Neuronal stem cell (in vitro differentiated cells): ENCODE results near the gene B4GALNT4.
"Not testable (repeated sequence)": the region's sequence is repeated elsewhere in the genome, so short reads cannot be mapped to it uniquely, and the experiment has no call there.

ENCODE experiments used
- DNase-seq: peaks from one replicate; pipeline ENCODE4 v3.0.0-alpha.2; 2013; ENCODE audit warnings: low spot score
- H2AFZ ChIP-seq: one replicate; pipeline ENCODE4 v1.6.1; 2013; ENCODE audit warnings: mild to moderate bottlenecking, low read length, inconsistent platforms
- H2AK5ac ChIP-seq: 2 replicates; pipeline ENCODE4 v1.6.1; 2013; ENCODE audit warnings: low read depth, mild to moderate bottlenecking, inconsistent platforms, low read length, moderate library complexity, mixed read lengths
- H2BK120ac ChIP-seq: 2 replicates; pipeline ENCODE4 v1.6.1; 2013; ENCODE audit warnings: low read depth, mild to moderate bottlenecking, inconsistent platforms, low read length, moderate library complexity, mixed read lengths
- H2BK12ac ChIP-seq: one replicate; pipeline ENCODE4 v1.6.1; 2013; ENCODE audit warnings: low read length, inconsistent platforms
- H2BK15ac ChIP-seq: 2 replicates; pipeline ENCODE4 v1.6.1; 2013; ENCODE audit warnings: mild to moderate bottlenecking, low read length, inconsistent platforms, mixed read lengths
- H2BK5ac ChIP-seq: one replicate; pipeline ENCODE4 v1.6.1; 2013; ENCODE audit warnings: inconsistent platforms, mild to moderate bottlenecking, low read length, moderate library complexity
- H3K14ac ChIP-seq: one replicate; pipeline ENCODE4 v1.6.1; 2013; ENCODE audit warnings: low read length, inconsistent platforms
- H3K18ac ChIP-seq: 2 replicates; pipeline ENCODE4 v1.6.1; 2013; ENCODE audit warnings: low read length, inconsistent platforms
- H3K23ac ChIP-seq: 2 replicates; pipeline ENCODE4 v1.6.1; 2013; ENCODE audit warnings: low read depth, mild to moderate bottlenecking, mixed read lengths, low read length, inconsistent platforms; ENCODE audit not compliant: poor library complexity
- H3K27ac ChIP-seq: replicated peaks from 3 replicates; pipeline ENCODE4 v1.5.1; 2013; ENCODE audit warnings: low read length, inconsistent platforms
- H3K27me3 ChIP-seq, 3 experiments: 2 replicates each; pipeline ENCODE4 v1.6.1; 2013; ENCODE audit warnings: low read length in 3 of 3, mild to moderate bottlenecking in 2 of 3, inconsistent platforms in 1 of 3, low read depth in 1 of 3, mixed read lengths in 1 of 3, moderate library complexity in 1 of 3; ENCODE audit not compliant: control insufficient read depth in 3 of 3, insufficient read depth in 3 of 3
- H3K36me3 ChIP-seq, 2 donors: replicated peaks in 1 of 2; 2 replicates each; pipeline ENCODE4 v1.6.1; 2013; ENCODE audit warnings: low read length in 2 of 2; ENCODE audit not compliant: control insufficient read depth in 2 of 2, insufficient read depth in 2 of 2
- H3K4ac ChIP-seq: 2 replicates; pipeline ENCODE4 v1.6.1; 2013; ENCODE audit warnings: inconsistent platforms, mild to moderate bottlenecking, low read length, moderate library complexity
- H3K4me1 ChIP-seq, 2 donors: 1 replicate in 1 of 2; 2 replicates in 1 of 2; pipeline ENCODE4 v1.6.1; 2013; ENCODE audit warnings: low read length in 2 of 2, low read depth in 1 of 2; ENCODE audit not compliant: control insufficient read depth in 2 of 2, insufficient read depth in 1 of 2
- H3K4me2 ChIP-seq: one replicate; pipeline ENCODE4 v1.6.1; 2013; ENCODE audit warnings: mild to moderate bottlenecking, low read length, inconsistent platforms; ENCODE audit not compliant: insufficient read depth, poor library complexity, severe bottlenecking
- H3K4me3 ChIP-seq, 2 donors: 2 replicates each; pipeline ENCODE4 v1.5.1; 2013; ENCODE audit warnings: low read length in 2 of 2, mild to moderate bottlenecking in 2 of 2, inconsistent platforms in 1 of 2, moderate library complexity in 1 of 2
- H3K79me1 ChIP-seq: one replicate; pipeline ENCODE4 v1.6.1; 2013; ENCODE audit warnings: low read depth, mild to moderate bottlenecking, inconsistent platforms, low read length, moderate library complexity
- H3K9ac ChIP-seq: one replicate; pipeline ENCODE4 v1.6.1; 2013; ENCODE audit warnings: mild to moderate bottlenecking, low read depth, low read length, inconsistent platforms; ENCODE audit not compliant: poor library complexity
- H3K9me3 ChIP-seq, 2 donors: replicated peaks in 1 of 2; 2 replicates each; pipeline versions ENCODE3 to v1.6.1; 2013; ENCODE audit warnings: low read length in 2 of 2, mild to moderate bottlenecking in 2 of 2, inconsistent platforms in 1 of 2, low read depth in 1 of 2, mixed read lengths in 1 of 2, moderate library complexity in 1 of 2; ENCODE audit not compliant: control insufficient read depth in 2 of 2, insufficient read depth in 1 of 2
- H4K8ac ChIP-seq: one replicate; pipeline ENCODE4 v1.6.1; 2013; ENCODE audit warnings: low read depth, mild to moderate bottlenecking, inconsistent platforms, low read length, moderate library complexity
- H4K91ac ChIP-seq: one replicate; pipeline ENCODE4 v1.6.1; 2013; ENCODE audit warnings: low read length, low read depth, mild to moderate bottlenecking, inconsistent platforms; ENCODE audit not compliant: poor library complexity
- WGBS, 2 donors: extraction: QIAGEN DNeasy Blood & Tissue Kit; methylation state at CpG; one replicate each; pipeline ENCODE4 v1.1.7; 2013; ENCODE audit warnings: missing lambda C conversion rate in 2 of 2, mixed read lengths in 1 of 2; ENCODE audit not compliant: insufficient read length in 2 of 2, insufficient replicate concordance in 1 of 2; ENCODE audit errors: extremely low coverage in 2 of 2; 5-methylcytosine and 5-hydroxymethylcytosine counted together

B4GALNT4 gene

GRCh38 chr11:389369-389768 lies 20.1 kb downstream of the B4GALNT4 start:
- H3K14ac ChIP-seq, H3K18ac ChIP-seq, H3K23ac ChIP-seq, H3K27ac ChIP-seq, H2AK5ac ChIP-seq, H3K4ac ChIP-seq, H3K36me3 ChIP-seq, DNase-seq, H2AFZ ChIP-seq, H2BK5ac ChIP-seq, H3K9ac ChIP-seq, H3K4me1 ChIP-seq, H2BK120ac ChIP-seq, H3K4me3 ChIP-seq, H4K91ac ChIP-seq, H2BK12ac ChIP-seq, H3K27me3 ChIP-seq, H3K4me2 ChIP-seq, H2BK15ac ChIP-seq, H4K8ac ChIP-seq, H3K79me1 ChIP-seq: not testable (repeated sequence)
- WGBS, 2 donors: no CpG with 5 or more reads among the region's 17 CpGs
- peaks cover 12 to 18% of the 10 kb centered on the region in 2 donors for H3K9me3 ChIP-seq

GRCh38 chr11:390175-390574 lies 20.9 kb downstream of the B4GALNT4 start:
- Histone ChIP-seq H3K27ac (no peak overlapping the region), H3K14ac (no peak overlapping the region), H3K9ac (no peak overlapping the region), H4K91ac (no peak overlapping the region), H2AFZ (no peak overlapping the region), H3K79me1 (peaks cover 2% of the 10 kb centered on the region), H4K8ac (no peak overlapping the region), H3K4ac (no peak overlapping the region), H2BK15ac (no peak overlapping the region), H3K36me3 (no peaks in the 10 kb centered on the region), H3K18ac (no peak overlapping the region), H3K4me3 (no peak overlapping the region), H3K9me3 (peaks cover 12 to 18% of the 10 kb centered on the region in 2 donors), H3K27me3 (peaks cover 0 to 10% (median 0%) of the 10 kb centered on the region in 3 experiments), H2BK5ac (no peak overlapping the region), H2AK5ac (peak overlapping the region; percentile 47), H3K4me1 (peaks cover 6 to 8% of the 10 kb centered on the region in 2 donors), H2BK120ac (no peak overlapping the region), H2BK12ac (no peak overlapping the region), H3K23ac (no peak overlapping the region), H3K4me2 (no peak overlapping the region)
- no CpG with 5 or more reads among the region's 11 CpGs for WGBS, 2 donors
- DNase-seq: no peak

GRCh38 chr11:391117-392017 lies 22.1 kb downstream of the B4GALNT4 start:
- Histone ChIP-seq H3K23ac (peak overlapping the region; percentile 85), H3K4me1 (peaks cover 6 to 8% of the 10 kb centered on the region in 2 donors), H2AFZ (no peak overlapping the region), H2BK120ac (peak overlapping the region; percentile 31), H3K36me3 (no peaks in the 10 kb centered on the region), H2AK5ac (peak overlapping the region; percentile 81), H3K27me3 (peaks cover 0 to 10% (median 0%) of the 10 kb centered on the region in 3 experiments), H4K8ac (no peak overlapping the region), H3K4me2 (no peak overlapping the region), H4K91ac (no peak overlapping the region), H3K4me3 (no peak overlapping the region), H3K27ac (no peak overlapping the region), H3K14ac (peak overlapping the region; percentile 97), H3K4ac (no peak overlapping the region), H3K9ac (no peak overlapping the region), H2BK15ac (peak overlapping the region; percentile 67), H2BK12ac (peak overlapping the region; percentile 73), H3K9me3 (peaks cover 6 to 12% of the 10 kb centered on the region in 2 donors), H3K18ac (peak overlapping the region; percentile 44), H2BK5ac (peak overlapping the region; percentile 53), H3K79me1 (peaks cover 5% of the 10 kb centered on the region)
- no peak for DNase-seq
- WGBS, 2 donors: no CpG with 5 or more reads among the region's 38 CpGs

- no peak overlapping the region for H4K91ac ChIP-seq
- no peak overlapping the region for H3K4me2 ChIP-seq
- H2BK120ac ChIP-seq: no peak overlapping the region
- H2AK5ac ChIP-seq: peak overlapping the region; percentile 81
- no peak overlapping the region for H3K27ac ChIP-seq
- H3K79me1 ChIP-seq: peaks cover 5% of the 10 kb centered on the region
- H3K9ac ChIP-seq: no peak overlapping the region
- H3K14ac ChIP-seq: peak overlapping the region; percentile 82
- H2BK5ac ChIP-seq: no peak overlapping the region
- H3K36me3 ChIP-seq: no peaks in the 10 kb centered on the region
- WGBS, 2 donors: no CpG with 5 or more reads among the region's 36 CpGs
- peak overlapping the region; percentile 83 for H3K18ac ChIP-seq
- H3K23ac ChIP-seq: peak overlapping the region; percentile 85
- peak overlapping the region; percentile 41 for H2BK12ac ChIP-seq
- H3K4me1 ChIP-seq: peaks cover 6 to 8% of the 10 kb centered on the region in 2 donors
- H3K9me3 ChIP-seq: peaks cover 0 to 3% of the 10 kb centered on the region in 2 donors
- H2BK15ac ChIP-seq: no peak overlapping the region
- no peak overlapping the region for H2AFZ ChIP-seq
- no peak for DNase-seq
- H4K8ac ChIP-seq: peak overlapping the region; percentile 82
- no peak overlapping the region for H3K4ac ChIP-seq
- H3K27me3 ChIP-seq: peaks cover 0 to 9% (median 0%) of the 10 kb centered on the region in 3 experiments
- no peak overlapping the region for H3K4me3 ChIP-seq
Observed at GRCh38 chr11:392102-392777, 22.9 kb downstream of the B4GALNT4 start.
